ENCODE results near the gene FOXR1. TPM values are rescaled to one million over a fixed set of nuclear protein-coding genes. Genes with fewer than 3 reads are reported as not detected.

FOXR1 gene
- total RNA-seq, 1 donor from 2014 or later, result not detected

DNA sequence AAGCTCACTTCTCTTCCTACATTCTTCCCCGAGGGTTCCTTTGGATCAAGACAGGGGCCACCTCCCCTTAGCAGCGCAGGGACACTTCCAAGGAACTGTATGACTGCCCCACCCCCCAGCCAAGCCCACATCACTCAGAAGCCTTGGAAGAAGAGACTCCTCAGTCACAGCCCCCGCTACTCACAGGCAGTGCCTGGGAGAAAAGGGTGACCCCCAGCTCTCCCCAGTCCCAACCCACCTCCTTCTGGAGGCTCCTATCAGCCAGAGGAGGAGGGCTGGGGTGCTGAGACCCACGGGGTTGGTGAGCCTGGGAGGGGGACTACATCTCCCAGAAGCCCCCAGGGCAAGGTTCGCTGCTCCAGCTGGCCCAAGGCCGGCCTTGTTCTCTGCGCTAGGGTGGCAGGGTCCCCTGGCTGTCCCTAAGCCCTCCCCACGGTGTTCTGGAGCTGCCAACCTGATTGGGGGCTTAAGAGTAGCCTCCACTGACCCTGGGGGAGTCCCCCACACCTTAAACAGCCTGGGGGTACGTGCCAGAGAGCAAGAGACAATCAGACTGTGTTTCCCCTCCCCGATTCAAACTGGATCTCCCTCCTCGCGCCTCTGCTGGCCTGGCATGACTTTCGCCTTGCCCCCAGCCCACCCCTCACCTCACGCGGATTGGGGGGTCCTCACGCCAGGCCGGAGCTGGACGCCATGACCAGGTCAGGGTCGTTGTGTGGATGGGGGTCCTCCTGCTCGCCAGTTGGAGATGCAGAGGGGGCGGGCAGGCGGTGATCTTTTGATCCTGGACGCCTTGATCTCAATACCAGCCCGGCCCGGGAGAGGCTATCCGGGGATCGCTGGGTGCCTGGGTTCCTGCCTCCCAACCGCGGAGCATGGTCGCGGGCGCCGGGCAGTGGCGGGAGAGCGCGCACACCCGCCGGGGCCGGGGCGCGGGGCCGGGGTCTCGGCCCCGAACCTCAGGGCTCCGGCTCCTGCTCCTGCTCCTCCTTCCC is 46.7 kb upstream of the FOXR1 start:
- intact Hi-C loops (cut with micrococcal nuclease), result loop anchor here (1.0 to 5.0 kb wide), 3 partner anchors 10 to 1098 kb away; partner anchors contain the start of gene UBE4A
- H3K27me3 Mint-ChIP-seq, result peaks cover 2% of the 10 kb centered on the region
- H3K36me3 Mint-ChIP-seq (ENCODE audit: low read depth), result peaks cover 7% of the 10 kb centered on the region
- ChIA-PET CTCF (interaction anchor here (0.6 to 1.5 kb wide), 12 partner anchors 11 to 235 kb away, joined by 3 to 6 read pairs (median 4); partner anchors contain the start of gene CXCR5), POLR2A (interaction anchor here (0.6 to 6.0 kb wide), 17 partner anchors 12 to 245 kb away, joined by 3 to 109 read pairs (median 4); partner anchors contain the start of genes CENATAC, CXCR5, DDX6 and HMBS)
- no peak for ATAC-seq (ENCODE audit: low read depth)
- H3K4me1 Mint-ChIP-seq, result peaks cover 66% of the 10 kb centered on the region
- no peaks in the 10 kb centered on the region for H3K9me3 Mint-ChIP-seq
- peak; percentile 44 for DNase-seq
- peak overlapping the region; percentile 88 for H3K4me3 Mint-ChIP-seq
- H3K27ac Mint-ChIP-seq, result peak overlapping the region; percentile 78
- TF ChIP-seq, protein P1, sequence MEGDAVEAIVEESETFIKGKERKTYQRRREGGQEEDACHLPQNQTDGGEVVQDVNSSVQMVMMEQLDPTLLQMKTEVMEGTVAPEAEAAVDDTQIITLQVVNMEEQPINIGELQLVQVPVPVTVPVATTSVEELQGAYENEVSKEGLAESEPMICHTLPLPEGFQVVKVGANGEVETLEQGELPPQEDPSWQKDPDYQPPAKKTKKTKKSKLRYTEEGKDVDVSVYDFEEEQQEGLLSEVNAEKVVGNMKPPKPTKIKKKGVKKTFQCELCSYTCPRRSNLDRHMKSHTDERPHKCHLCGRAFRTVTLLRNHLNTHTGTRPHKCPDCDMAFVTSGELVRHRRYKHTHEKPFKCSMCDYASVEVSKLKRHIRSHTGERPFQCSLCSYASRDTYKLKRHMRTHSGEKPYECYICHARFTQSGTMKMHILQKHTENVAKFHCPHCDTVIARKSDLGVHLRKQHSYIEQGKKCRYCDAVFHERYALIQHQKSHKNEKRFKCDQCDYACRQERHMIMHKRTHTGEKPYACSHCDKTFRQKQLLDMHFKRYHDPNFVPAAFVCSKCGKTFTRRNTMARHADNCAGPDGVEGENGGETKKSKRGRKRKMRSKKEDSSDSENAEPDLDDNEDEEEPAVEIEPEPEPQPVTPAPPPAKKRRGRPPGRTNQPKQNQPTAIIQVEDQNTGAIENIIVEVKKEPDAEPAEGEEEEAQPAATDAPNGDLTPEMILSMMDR (IDR thresholded peaks at IDR 0.05), result no peak

DNA sequence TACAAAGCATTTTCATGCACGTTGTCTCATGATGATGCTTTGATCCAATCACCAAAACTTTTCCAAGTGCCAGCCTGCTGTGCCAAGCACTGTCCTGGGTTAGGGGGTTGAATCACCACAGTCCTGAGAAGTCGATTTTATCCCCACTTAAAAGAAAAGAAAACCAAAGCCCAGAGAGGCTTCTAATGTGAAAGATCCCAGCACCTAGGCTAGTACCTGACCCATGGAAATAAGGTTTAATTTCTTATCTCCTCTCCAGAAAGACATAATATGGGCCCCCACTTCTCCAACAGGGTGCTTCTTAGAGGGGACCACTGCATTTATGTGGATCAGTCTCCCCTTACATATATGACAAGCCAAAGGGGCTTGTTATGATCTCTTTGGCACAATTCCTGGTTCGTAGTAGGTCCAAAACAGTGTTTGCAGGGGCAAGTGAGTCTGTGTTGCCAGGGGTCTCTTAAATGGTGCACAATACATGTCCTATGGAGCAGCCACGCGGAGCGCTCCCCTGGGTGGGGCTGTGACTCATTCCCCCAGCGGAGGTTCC is 43.9 kb upstream of the FOXR1 start:
- POLR2A ChIA-PET, result interaction anchor here (0.9 to 6.0 kb wide), 5 partner anchors 15 to 137 kb away, joined by 4 to 109 read pairs (median 36); partner anchors contain the start of genes CXCR5 and DDX6
- H3K4me1 Mint-ChIP-seq, result peaks cover 62% of the 10 kb centered on the region
- H3K27ac Mint-ChIP-seq, result peak overlapping the region; percentile 98
- TF ChIP-seq, protein P1 (IDR thresholded peaks at IDR 0.05), result no peak
- DNase-seq (no peak), ATAC-seq (ENCODE audit: low read depth) (no peak)
- peaks cover 2% of the 10 kb centered on the region for H3K27me3 Mint-ChIP-seq
- peaks cover 7% of the 10 kb centered on the region for H3K36me3 Mint-ChIP-seq (ENCODE audit: low read depth)
- peak overlapping the region; percentile 95 for H3K4me3 Mint-ChIP-seq
- CTCF ChIA-PET, result interaction anchor here (1.3 to 1.7 kb wide), 2 partner anchors 15 to 44 kb away, joined by 3 to 11 read pairs; partner anchors contain the start of gene CXCR5
- no peaks in the 10 kb centered on the region for H3K9me3 Mint-ChIP-seq
- intact Hi-C loops (cut with micrococcal nuclease), result loop anchor here (1.0 to 5.0 kb wide), 7 partner anchors 44 to 1100 kb away; partner anchors contain the start of genes CXCR5, DDX6, RPS25 and TRAPPC4

DNA sequence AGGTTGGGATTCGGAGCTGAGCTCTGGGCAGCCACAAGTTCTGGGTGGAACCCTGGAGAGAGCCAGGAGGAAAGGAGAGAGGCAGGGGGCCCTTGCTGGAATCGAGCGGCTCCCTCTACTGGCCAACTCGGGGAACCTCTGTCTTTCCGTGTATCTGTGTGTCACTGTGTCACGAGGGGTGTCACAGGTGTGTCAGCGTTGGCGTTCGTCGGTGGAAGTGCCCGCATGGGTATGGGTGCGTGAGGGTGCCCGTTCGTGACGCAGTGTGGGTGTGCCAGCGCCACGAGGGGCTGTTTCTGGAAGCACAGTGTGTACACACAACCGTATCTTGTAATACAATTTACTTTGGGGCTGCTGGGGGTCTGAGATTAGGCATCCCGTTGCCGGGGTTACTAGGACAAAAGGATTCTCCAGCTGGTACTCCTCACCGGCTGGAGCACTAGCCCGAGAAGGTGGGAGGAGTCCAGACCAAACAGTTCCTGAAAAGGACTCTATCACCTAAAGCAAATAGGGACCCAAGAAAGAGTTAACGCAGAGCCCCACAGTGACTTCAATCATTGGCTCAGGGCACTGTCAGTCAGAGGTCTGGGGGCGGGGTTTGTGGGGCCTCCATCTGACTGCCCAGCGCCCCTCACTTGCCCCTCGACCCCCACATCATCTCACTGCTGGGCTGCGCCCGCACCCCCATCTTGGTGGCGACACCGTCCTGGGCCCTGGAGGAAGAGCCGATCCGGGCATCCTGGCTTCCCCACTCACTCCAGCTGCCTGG is 43.3 kb upstream of the FOXR1 start:
- peak; percentile 52 for ATAC-seq (ENCODE audit: low read depth)
- Mint-ChIP-seq H3K27ac (peak overlapping the region; percentile 98), H3K4me1 (peaks cover 62% of the 10 kb centered on the region), H3K36me3 (ENCODE audit: low read depth) (peaks cover 7% of the 10 kb centered on the region), H3K27me3 (peaks cover 2% of the 10 kb centered on the region), H3K9me3 (no peaks in the 10 kb centered on the region), H3K4me3 (peak overlapping the region; percentile 95)
- ChIA-PET CTCF (interaction anchor here (1.3 to 1.7 kb wide), 2 partner anchors 15 to 45 kb away, joined by 3 to 11 read pairs; partner anchors contain the start of gene CXCR5), POLR2A (interaction anchor here (0.6 to 3.7 kb wide), 12 partner anchors 10 to 329 kb away, joined by 3 to 82 read pairs (median 6); partner anchors contain the start of genes CXCR5, DDX6 and UPK2)
- peak; percentile 94 for DNase-seq
- TF ChIP-seq, protein P1 (IDR thresholded peaks at IDR 0.05), result peak; percentile 87
- intact Hi-C loops (cut with micrococcal nuclease), result loop anchor here (1.0 to 5.0 kb wide), 7 partner anchors 45 to 1101 kb away; partner anchors contain the start of genes CXCR5, DDX6, RPS25 and TRAPPC4

DNA sequence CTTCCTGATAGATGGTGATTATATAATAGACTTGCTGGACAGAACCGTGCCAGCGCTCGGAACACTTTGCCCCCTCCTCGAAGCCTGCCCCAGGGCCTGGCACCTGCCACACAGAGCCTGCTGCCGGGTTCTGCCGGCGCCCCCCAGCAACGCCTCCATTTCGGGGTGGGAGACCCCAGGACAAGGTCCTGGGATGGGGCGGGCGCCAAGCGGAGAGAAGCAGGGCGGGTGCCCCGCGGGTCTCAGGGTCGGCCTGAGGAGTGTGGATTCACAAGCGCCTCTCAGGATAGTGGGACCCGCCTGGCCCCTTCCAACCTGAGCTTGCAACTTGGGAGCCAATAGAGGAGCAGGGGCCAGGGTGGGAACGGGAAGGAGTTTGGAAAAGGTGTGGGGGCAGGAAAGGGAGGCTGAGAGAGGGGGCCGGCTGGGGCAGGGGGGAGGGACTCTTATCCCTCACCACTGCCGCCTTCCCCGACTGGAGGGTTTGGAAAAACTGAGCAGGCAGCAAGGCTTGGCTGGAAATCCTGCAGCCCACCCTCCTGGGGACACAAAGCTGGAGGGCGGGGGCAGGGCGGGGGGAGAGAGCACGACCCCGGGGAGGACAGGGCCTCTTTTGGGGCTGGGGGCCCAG is 42.6 kb upstream of the FOXR1 start:
- H3K9me3 Mint-ChIP-seq, result no peaks in the 10 kb centered on the region
- H3K27me3 Mint-ChIP-seq, result peaks cover 2% of the 10 kb centered on the region
- ChIA-PET POLR2A (interaction anchor here (0.6 to 3.7 kb wide), 13 partner anchors 10 to 330 kb away, joined by 3 to 82 read pairs (median 5); partner anchors contain the start of genes CXCR5, DDX6 and UPK2), CTCF (interaction anchor here (1.3 to 3.4 kb wide), 5 partner anchors 16 to 46 kb away, joined by 3 to 55 read pairs (median 11); partner anchors contain the start of genes CXCR5 and UPK2)
- DNase-seq (no peak), ATAC-seq (ENCODE audit: low read depth) (peak; percentile 7)
- intact Hi-C loops (cut with micrococcal nuclease), result loop anchor here (1.0 to 5.0 kb wide), 8 partner anchors 46 to 1102 kb away; partner anchors contain the start of genes CXCR5, DDX6, RPS25 and SLC37A4
- H3K27ac Mint-ChIP-seq, result peak overlapping the region; percentile 98
- peaks cover 7% of the 10 kb centered on the region for H3K36me3 Mint-ChIP-seq (ENCODE audit: low read depth)
- TF ChIP-seq, protein P1 (IDR thresholded peaks at IDR 0.05), result no peak
- H3K4me1 Mint-ChIP-seq, result peaks cover 59% of the 10 kb centered on the region
- peak overlapping the region; percentile 95 for H3K4me3 Mint-ChIP-seq

Data from activated B cell treated with CpG ODN at 0.5 μM for 24 hours (primary cell).